CD1c-positive myeloid dendritic cell (primary cell): ENCODE data around the gene LRRC34.

ENCODE experiments used
- DNase-seq: peaks from one replicate; pipeline ENCODE4 v3.0.0-alpha.2; 2016; ENCODE audit errors: extremely low spot score

LRRC34 gene

DNA sequence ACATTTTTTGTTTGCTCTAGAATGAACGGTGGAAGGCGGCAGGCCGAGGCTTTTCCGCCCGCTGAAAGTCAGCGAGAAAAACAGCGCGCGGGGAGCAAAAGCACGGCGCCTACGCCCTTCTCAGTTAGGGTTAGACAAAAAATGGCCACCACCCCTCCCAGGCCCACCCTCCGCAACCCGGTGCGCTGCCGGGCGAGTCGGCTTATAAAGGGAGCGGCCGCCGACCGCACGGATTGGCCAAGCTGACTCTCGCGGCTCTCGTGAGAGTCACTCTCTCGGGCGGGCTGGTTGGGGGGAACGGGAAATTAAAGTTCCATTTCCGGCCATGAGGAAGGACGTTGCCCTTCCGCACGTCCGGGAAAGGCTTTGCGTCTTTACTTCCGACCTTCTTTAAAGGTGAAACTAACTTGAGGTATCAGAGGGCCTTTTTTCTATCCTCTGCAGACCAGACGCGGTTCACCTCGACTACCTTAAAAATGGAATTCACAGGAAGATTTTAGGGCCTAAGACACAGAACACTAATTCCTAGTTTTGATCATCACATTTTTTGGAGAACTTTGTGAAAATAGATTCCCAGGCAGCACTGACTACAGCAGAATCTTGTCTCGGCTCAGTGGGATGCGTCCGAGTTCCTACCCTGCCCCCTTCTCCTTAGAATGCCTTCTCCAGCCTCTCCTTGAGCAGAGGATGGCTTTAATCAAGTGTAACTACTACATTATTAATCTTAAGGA, 47.7 kb downstream of the LRRC34 start, which contains the start of gene TERC:
TSS of gene TERC (minus strand) at position 179 of the 731 bp plus-strand sequence.
- DNase-seq, result peak; percentile 89

DNA sequence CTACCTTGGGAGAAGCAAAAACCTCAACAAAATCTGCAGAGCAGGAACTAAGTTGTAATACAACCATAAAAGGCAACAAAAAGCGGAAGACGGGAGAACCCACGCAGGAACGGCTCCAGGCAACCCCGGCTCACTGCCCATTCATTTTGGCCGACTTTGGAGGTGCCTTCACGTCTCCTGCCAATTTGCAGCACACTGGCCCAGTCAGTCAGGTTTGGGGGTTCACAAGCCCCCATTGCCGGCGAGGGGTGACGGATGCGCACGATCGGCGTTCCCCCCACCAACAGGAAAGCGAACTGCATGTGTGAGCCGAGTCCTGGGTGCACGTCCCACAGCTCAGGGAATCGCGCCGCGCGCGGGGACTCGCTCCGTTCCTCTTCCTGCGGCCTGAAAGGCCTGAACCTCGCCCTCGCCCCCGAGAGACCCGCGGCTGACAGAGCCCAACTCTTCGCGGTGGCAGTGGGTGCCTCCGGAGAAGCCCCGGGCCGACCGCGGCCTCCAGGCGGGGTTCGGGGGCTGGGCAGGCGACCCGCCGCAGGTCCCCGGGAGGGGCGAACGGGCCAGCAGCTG, 48.3 kb downstream of the LRRC34 start:
- DNase-seq, result peak; percentile 88

DNA sequence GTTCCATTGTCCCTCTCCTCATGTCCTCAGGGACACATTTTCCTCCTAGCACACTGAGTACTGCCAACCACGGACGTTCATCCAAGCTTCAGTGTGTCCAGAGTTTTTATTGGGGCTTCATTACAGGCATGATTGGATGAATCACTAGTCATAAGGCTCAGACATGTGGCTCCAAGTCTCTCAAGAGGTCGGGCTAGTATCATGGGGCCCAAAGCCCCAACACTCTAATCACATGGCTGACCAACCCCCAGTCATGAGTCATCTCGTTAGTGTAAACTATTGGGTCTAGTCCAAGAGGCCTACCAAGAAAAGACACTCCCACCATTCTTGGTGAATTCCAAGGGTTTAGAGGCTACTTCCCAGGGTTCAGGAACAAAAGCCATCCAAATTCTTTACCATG, 52.2 kb downstream of the LRRC34 start:
- DNase-seq, result no peak

DNA sequence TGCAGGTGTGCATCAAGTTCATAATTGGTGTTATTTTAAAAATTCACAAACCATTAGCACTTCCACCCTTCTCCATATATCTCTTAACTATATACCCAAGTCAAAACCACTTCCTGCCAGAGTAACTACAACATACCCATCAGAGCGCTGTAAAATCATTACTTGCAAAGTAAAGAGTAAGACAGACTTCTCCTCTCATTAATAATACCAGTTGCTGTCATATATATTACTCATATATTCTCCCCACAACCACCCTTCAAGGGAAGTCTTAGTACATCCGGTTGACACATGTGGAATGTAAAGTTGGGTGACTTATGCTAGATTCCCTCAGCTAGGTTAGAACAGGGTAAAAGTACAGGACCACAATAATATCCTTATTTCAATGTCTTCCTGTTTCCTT, 53.4 kb downstream of the LRRC34 start:
- DNase-seq, result no peak

DNA sequence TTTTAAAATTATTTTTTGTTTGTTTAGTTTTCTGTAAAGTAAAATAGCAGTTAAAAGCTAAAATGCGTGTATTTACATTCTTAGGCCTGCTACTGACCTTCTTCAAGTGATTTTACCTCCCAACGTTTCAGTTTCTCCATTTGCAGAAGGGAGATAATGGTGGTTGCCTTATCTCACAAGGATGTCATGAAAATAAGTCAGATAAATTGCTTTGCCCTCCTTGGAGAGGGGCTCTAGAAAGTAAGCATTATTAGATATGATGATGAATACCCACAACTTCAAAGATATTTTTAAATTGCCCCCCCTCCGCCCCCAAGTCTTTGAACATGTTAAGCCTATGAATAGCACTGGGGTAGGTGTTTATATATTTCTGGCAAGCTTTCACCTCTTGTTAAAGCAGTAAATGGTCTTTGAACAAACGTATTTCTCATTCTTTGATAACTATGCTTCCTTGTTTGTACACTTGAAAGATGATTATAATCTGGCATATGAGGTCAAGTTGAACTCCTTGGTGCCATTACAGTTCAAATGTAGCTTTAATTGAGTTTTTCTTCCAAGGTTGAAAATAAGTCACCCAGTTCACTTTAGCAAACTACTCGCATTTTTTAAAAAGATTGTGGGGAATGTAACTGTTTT, 54.2 kb downstream of the LRRC34 start:
- DNase-seq, result no peak

DNA sequence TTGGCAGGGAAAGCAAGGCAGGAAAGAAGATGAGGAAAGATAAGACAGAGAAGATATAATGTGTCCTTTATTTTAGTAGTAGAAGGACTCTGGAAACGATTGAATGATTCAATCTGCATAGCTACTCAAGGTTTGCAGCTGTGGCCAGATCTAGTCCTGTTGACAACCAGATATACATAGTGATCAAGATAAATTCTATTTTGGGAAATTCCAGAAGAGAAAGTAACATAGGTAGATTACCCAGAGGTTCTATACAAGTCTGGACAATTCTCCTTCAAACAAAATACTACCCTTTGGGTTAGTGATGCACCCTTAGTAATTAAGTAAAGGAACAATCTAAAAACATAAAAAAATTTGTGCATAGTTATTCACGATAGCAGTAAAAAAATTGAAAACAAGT, 57.2 kb downstream of the LRRC34 start:
- DNase-seq, result no peak

DNA sequence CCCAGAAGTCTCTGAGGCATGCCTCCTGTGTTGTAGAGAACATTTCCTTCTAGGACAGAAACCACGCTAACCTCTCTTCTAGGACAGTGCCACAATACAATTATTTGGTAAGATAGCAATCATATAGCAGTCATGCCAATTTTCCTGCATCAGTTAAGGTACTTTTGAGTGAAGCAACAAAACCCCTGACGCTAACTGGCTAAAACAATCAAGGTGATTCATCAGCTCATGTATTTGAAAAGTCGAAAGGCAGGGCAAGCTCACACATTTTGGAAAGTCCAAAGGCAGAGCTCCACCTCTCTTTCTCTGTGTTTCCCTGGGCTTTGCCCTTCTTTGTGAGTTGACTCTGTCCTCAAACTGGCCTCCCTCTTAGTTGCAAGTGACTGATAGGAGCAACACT, 58.0 kb downstream of the LRRC34 start:
- DNase-seq, result no peak

DNA sequence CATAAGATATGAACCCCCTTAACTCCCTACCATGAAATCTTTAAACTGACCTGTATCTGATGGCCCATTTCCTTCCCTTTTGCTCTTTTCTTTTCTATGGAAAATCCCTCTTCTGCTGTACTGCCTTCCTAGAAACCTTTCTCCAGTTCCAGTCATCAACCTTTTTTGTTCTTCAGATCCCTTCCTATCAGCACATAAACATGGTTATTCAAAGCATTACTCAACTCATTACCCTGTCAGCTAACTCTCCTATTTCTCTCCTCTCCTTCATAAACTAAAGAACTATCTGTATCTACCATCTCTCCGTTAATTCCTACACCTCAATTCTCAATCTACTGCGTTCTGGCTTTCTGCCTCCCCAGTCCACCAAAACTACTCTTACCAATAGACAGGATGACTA, 60.8 kb downstream of the LRRC34 start:
- DNase-seq, result no peak

DNA sequence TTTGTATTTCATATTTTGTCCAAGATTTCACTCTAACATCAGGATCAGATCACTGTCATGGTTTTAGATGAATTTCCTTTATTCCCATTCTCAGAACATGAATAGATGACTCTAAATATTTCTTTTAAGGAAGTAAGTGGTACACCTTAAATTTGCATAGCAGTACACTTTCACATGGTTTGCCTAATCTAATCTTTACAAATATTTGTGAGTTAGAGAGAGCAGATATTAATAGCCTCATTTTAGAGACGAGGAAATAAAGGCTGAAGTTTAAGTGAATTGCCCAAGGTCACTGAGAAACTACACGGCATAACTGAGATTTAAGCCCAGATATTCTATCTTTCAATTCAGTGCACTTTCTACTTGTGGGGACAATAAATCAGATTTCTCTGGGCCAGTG, 62.0 kb downstream of the LRRC34 start:
- no peak for DNase-seq

DNA sequence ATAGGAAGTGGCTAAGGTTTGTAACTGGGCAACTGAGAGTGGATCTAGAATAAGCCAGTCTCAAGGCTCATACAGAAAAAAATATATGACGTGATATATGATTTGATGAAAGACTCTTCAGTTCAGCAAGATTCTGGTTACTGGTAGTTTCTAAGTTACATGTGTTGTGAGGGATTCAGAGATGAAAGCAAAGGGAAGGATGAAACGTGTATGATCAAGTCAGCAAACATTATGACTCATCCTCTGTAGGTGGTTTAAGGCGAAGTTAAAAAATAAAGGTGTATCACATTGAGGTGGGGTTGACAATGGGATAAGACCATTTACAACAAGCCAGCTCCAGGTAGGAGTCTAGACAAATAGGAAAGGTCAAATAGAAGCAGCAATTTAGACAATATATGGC, 64.0 kb downstream of the LRRC34 start:
- DNase-seq, result no peak

DNA sequence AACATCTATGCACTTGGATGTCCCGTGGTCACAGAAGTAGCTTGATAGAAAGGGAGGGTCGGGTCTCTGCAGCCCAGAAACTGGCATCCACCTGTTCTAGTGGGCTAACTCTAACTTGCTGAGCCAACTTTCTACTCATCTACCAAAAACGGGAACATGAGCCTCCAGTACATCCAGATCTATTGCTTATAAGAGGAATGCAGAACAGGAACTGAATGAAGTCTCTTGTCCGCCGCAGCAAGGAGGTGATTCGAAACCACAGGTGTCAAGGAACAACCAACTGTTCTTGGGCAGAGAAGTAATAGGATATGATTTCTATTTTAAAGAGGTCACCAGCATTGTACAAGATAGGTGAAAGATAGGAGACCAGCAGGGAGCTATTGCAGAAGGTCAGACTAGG, 65.8 kb downstream of the LRRC34 start:
- DNase-seq, result no peak

DNA sequence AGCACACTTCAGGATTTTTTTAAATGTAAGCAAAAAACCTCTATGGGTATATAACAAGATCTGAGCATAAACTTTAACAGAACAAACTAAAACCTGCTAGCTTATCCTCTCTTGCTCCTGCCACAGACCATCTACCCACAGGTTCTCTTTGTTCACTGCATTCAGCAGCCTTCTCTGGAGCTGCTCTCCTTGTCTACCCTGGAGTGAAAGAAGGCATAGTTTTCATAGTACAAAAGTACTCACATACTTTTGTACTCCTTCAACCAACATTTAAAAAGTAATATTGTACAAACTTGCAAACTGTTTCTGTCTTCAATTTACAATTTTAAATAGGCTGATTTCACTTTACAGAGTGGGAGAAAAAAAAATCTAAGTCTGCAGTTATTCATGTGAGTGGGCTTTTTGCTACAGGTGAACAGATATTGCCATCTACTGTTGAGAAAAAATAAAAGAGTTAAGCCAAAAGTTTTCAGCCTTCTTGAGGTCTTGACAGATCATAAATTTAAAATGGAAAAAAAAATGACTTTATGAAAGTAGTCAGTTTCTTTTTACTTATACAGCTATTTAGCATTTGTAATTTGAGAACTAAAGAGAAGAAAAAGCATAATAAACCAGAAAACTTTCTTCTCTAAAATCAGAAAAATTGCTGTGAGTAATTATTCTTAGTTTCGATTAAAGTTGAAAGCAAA, 68.2 kb downstream of the LRRC34 start:
- no peak for DNase-seq
